Neutrophil (primary cell): ENCODE data around the gene PLEKHN1.

Experiments used
- H3K27ac ChIP-seq: fragments of 200-600 bp; sonication (generic); 2 replicates; pipeline ENCODE4 v1.5.1; 2016; ENCODE audit warnings: mild to moderate bottlenecking, moderate library complexity
- H3K27me3 ChIP-seq: fragments of 200-600 bp; sonication (generic); 2 replicates; pipeline ENCODE4 v1.6.0; 2016; ENCODE audit warnings: mild to moderate bottlenecking
- H3K36me3 ChIP-seq: fragments of 200-600 bp; sonication (generic); 2 replicates; pipeline ENCODE4 v1.5.1; 2017
- H3K4me1 ChIP-seq, 2 experiments: fragments of 200-600 bp in 1 of 2; sonication (generic) in 1 of 2; 1 replicate in 1 of 2; 2 replicates in 1 of 2; pipeline versions ENCODE4 v1.5.1 to v1.6.1; 2013 to 2016; ENCODE audit warnings: low read depth in 1 of 2, low read length in 1 of 2, mild to moderate bottlenecking in 1 of 2, moderate library complexity in 1 of 2; ENCODE audit not compliant: control insufficient read depth in 1 of 2, insufficient read depth in 1 of 2
- H3K4me3 ChIP-seq, 2 experiments: fragments of 200-600 bp in 1 of 2; sonication (generic) in 1 of 2; 1 replicate in 1 of 2; 2 replicates in 1 of 2; pipeline ENCODE4 v1.5.1; 2013 to 2016; ENCODE audit warnings: low read depth in 1 of 2, low read length in 1 of 2, mild to moderate bottlenecking in 1 of 2, moderate library complexity in 1 of 2
- H3K9me3 ChIP-seq: fragments of 200-600 bp; sonication (generic); 2 replicates; pipeline ENCODE4 v1.5.1; 2016
- CTCF ChIP-seq: fragments of 200-600 bp; sonication (generic); IDR thresholded peaks from 2 replicates; pipeline ENCODE4 v1.5.1; 2016; ENCODE audit warnings: antibody characterized with exemption

The PLEKHN1 gene

GRCh38 chr1:928825-929661 is 37.2 kb upstream of the PLEKHN1 start:
- no peak for TF ChIP-seq CTCF
- Histone ChIP-seq H3K27ac (no peak overlapping the region), H3K27me3 (peaks cover 92% of the 10 kb centered on the region), H3K4me1 (peaks cover 2 to 7% of the 10 kb centered on the region in 2 experiments), H3K36me3 (no peaks in the 10 kb centered on the region), H3K9me3 (no peaks in the 10 kb centered on the region), H3K4me3 (no peak overlapping the region)

- peaks cover under 1 to 2% of the 10 kb centered on the region in 2 experiments for H3K4me1 ChIP-seq
- no peaks in the 10 kb centered on the region for H3K9me3 ChIP-seq
- H3K4me3 ChIP-seq: no peak overlapping the region
- peaks cover 86% of the 10 kb centered on the region for H3K27me3 ChIP-seq
- H3K36me3 ChIP-seq: no peaks in the 10 kb centered on the region
- no peak for TF ChIP-seq CTCF
- no peak overlapping the region for H3K27ac ChIP-seq
Measured at GRCh38 chr1:929712-930632, 36.3 kb upstream of the PLEKHN1 start.

GRCh38 chr1:930633-931138 is 35.6 kb upstream of the PLEKHN1 start:
- peaks cover 86% of the 10 kb centered on the region for H3K27me3 ChIP-seq

GRCh38 chr1:931380-932172 is 34.7 kb upstream of the PLEKHN1 start:
- Histone ChIP-seq H3K27me3 (peaks cover 86% of the 10 kb centered on the region), H3K4me3 (no peak overlapping the region), H3K36me3 (no peaks in the 10 kb centered on the region), H3K27ac (no peak overlapping the region), H3K9me3 (no peaks in the 10 kb centered on the region), H3K4me1 (no peaks in the 10 kb centered on the region)
- TF ChIP-seq CTCF: no peak

More at GRCh38 chr1:930633-931138, 35.6 kb upstream of the PLEKHN1 start:
- Histone ChIP-seq H3K27ac (no peak overlapping the region), H3K36me3 (no peaks in the 10 kb centered on the region), H3K4me3 (no peak overlapping the region), H3K4me1 (no peaks in the 10 kb centered on the region), H3K9me3 (no peaks in the 10 kb centered on the region)
- no peak for TF ChIP-seq CTCF

- TF ChIP-seq CTCF: no peak
- H3K4me1 ChIP-seq: no peaks in the 10 kb centered on the region
- H3K4me3 ChIP-seq: no peak overlapping the region
- H3K27ac ChIP-seq: no peak overlapping the region
- peaks cover 86% of the 10 kb centered on the region for H3K27me3 ChIP-seq
- H3K9me3 ChIP-seq: no peaks in the 10 kb centered on the region
- H3K36me3 ChIP-seq: no peaks in the 10 kb centered on the region
Measured at GRCh38 chr1:932173-932510, 34.1 kb upstream of the PLEKHN1 start.
